Measurements from ENCODE around the gene LOXHD1.
A peak's percentile ranks its signal among the peaks of the same experiment; 100 is the strongest.

Gene LOXHD1

GRCh38 chr18:46556590-46557206 lies 100.3 kb downstream of the LOXHD1 start:
- H3K4me3 ChIP-seq (ENCODE audit: low read depth, low read length), result no peak overlapping the region
- no peak for DNase-seq (ENCODE audit: low read depth)
- TF ChIP-seq CTCF (IDR thresholded peaks at IDR 0.05; ENCODE audit: insufficient read depth, low read depth, low read length, missing control alignments), result no peak

- H3K4me3 ChIP-seq (ENCODE audit: low read depth, low read length), result no peak overlapping the region
- peak; percentile 48 for DNase-seq (ENCODE audit: low read depth)
- TF ChIP-seq CTCF (IDR thresholded peaks at IDR 0.05; ENCODE audit: insufficient read depth, low read depth, low read length, missing control alignments), result peak; percentile 56
These were observed 101.3 kb downstream of the LOXHD1 start for GRCh38 chr18:46555724-46556123.

- DNase-seq (ENCODE audit: low read depth), result no peak
- no peak overlapping the region for H3K4me3 ChIP-seq (ENCODE audit: low read depth, low read length)
- TF ChIP-seq CTCF (IDR thresholded peaks at IDR 0.05; ENCODE audit: insufficient read depth, low read depth, low read length, missing control alignments), result no peak
These were observed 101.8 kb downstream of the LOXHD1 start for GRCh38 chr18:46555213-46555612.

- no peak overlapping the region for H3K4me3 ChIP-seq (ENCODE audit: low read depth, low read length)
- no peak for DNase-seq (ENCODE audit: low read depth)
- no peak for TF ChIP-seq CTCF (IDR thresholded peaks at IDR 0.05; ENCODE audit: insufficient read depth, low read depth, low read length, missing control alignments)
These were observed 102.5 kb downstream of the LOXHD1 start for GRCh38 chr18:46554406-46555080.

- H3K4me3 ChIP-seq (ENCODE audit: low read depth, low read length), result no peak overlapping the region
- no peak for DNase-seq (ENCODE audit: low read depth)
- no peak for TF ChIP-seq CTCF (IDR thresholded peaks at IDR 0.05; ENCODE audit: insufficient read depth, low read depth, low read length, missing control alignments)
These were observed 106.4 kb downstream of the LOXHD1 start for GRCh38 chr18:46550609-46551008.

GRCh38 chr18:46547520-46547919 lies 109.5 kb downstream of the LOXHD1 start:
- no peak for TF ChIP-seq CTCF (IDR thresholded peaks at IDR 0.05; ENCODE audit: insufficient read depth, low read depth, low read length, missing control alignments)
- no peak overlapping the region for H3K4me3 ChIP-seq (ENCODE audit: low read depth, low read length)
- no peak for DNase-seq (ENCODE audit: low read depth)
